ENCODE measurements around the gene GLI3.

DNA sequence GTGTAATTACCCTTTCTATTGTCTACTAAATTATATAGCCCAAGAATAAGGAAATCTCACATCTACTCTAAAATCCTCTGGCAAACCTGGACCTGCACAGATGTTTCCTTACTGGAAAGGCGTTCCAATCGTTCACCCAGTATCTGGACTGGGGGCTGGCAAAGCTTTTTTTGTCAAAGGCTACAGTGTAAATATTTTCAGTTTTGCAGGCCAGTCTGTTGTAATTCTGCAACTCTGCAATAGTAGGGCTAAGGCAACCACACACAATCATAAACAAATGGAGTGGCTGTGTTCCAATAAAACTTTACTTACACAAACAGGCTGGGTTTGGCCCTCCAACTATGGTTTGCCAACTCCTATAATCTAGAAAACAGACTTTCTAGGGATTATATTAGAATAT lies 56.2 kb downstream of the GLI3 start:
- TF ChIP-seq EZH2 (IDR thresholded peaks at IDR 0.05; ENCODE audit: insufficient read depth, poor library complexity, severe bottlenecking) (no peak), EZH2phosphoT487 (IDR thresholded peaks at IDR 0.05; ENCODE audit: insufficient read depth, low read depth) (no peak)

Data from GM23248 (cell line).